Right lobe of liver (tissue), 4 donors: ENCODE measurements around the gene TNXB.

Experiments used
- CTCF ChIP-seq, 4 donors: fragments of 200-600 bp in 3 of 4; fragments of 450-650 bp in 1 of 4; IDR thresholded peaks; one replicate each; pipeline versions ENCODE4 v1.5.1 to v1.8.0; 2016 to 2022; ENCODE audit warnings: antibody characterized with exemption in 4 of 4, mild to moderate bottlenecking in 2 of 4
- POLR2A ChIP-seq: fragments of 450-650 bp; IDR thresholded peaks from one replicate; pipeline ENCODE4 v1.6.1; 2017; ENCODE audit warnings: antibody characterized with exemption, mild to moderate bottlenecking
- donor health status: DM: no; HTN: no; CAD: no.
- donor health status: DM: no; HTN: no; CAD: no.
- donor health status: DM: no; HTN: yes; CAD: no.

- no peak for TF ChIP-seq CTCF (IDR thresholded peaks at IDR 0.05)
- no peak for TF ChIP-seq POLR2A
These were observed 35.5 kb downstream of the TNXB start for GRCh38 chr6:32073613-32074012.
